Ascending aorta (tissue), 2 donors: ENCODE data around the gene HDHD5. TPM values are rescaled to one million over a fixed set of nuclear protein-coding genes. Genes with fewer than 3 reads are reported as not detected.
A peak's percentile ranks its signal among the peaks of the same experiment; 100 is the strongest.

Source experiments
- DNase-seq, 2 donors: peaks; one replicate each; pipeline ENCODE4 v3.0.0-alpha.2; 2019; ENCODE audit warnings: low spot score in 2 of 2
- H3K27ac ChIP-seq, 2 donors: fragments of 200-600 bp; sonication (generic); one replicate each; pipeline ENCODE4 v1.5.1; 2016 to 2017; ENCODE audit warnings: mild to moderate bottlenecking in 1 of 2
- H3K27me3 ChIP-seq: fragments of 200-600 bp; sonication (generic); one replicate; pipeline ENCODE4 v1.5.1; 2017
- H3K36me3 ChIP-seq, 2 donors: fragments of 200-600 bp; sonication (generic); one replicate each; pipeline ENCODE4 v1.5.1; 2016
- H3K4me1 ChIP-seq, 2 donors: fragments of 200-600 bp; sonication (generic); one replicate each; pipeline ENCODE4 v1.5.1; 2016 to 2017; ENCODE audit warnings: mild to moderate bottlenecking in 1 of 2
- H3K4me3 ChIP-seq, 2 donors: fragments of 200-600 bp; sonication (generic); one replicate each; pipeline ENCODE4 v1.5.1; 2016 to 2017; ENCODE audit warnings: mild to moderate bottlenecking in 1 of 2
- H3K9me3 ChIP-seq, 2 donors: fragments of 200-600 bp; sonication (generic); one replicate each; pipeline ENCODE4 v1.5.1; 2016
- intact Hi-C: fragments of 100-400 bp; cut with DNase I; formaldehyde crosslinking; loops from one replicate; pipeline ENCODE4 v1.15.1; 2023
- total RNA-seq: library from RNA; depleted of rRNA; stranded (reverse); fragments of >200 nt; gene quantifications from one replicate; pipeline ENCODE4 v1.1.0, GENCODE V29; 2016
- TF ChIP-seq, protein P1 (sequence below), 3 experiments: fragments of 200-600 bp in 2 of 3; fragments of 450-650 bp in 1 of 3; sonication (generic) in 2 of 3; IDR thresholded peaks; one replicate each; pipeline ENCODE4 v1.5.1; 2016 to 2019; ENCODE audit warnings: antibody characterized with exemption in 3 of 3, mild to moderate bottlenecking in 1 of 3, moderate library complexity in 1 of 3

Gene HDHD5
- total RNA-seq, 1 donor from 2014 or later: 55.8 TPM

DNA sequence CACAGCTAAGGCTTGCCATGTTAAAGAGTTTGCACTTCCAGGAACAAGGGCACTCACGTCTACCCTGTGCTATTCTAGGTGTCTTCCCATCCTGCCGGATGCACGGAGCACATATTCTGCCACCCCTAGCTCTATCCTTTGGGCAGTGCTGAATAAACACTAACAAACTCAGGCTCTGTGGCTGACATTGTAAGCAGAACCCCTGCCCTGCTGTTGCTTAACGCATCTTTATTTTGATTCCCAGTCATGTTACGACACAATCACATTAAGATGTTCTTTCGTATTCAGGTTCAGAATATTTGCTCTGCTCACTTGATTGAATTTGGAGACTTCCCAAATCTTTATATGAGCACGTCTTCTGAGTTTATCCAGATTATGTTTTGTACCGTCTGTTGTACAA, 3.7 kb upstream of the HDHD5 start:
- TF ChIP-seq, protein P1, sequence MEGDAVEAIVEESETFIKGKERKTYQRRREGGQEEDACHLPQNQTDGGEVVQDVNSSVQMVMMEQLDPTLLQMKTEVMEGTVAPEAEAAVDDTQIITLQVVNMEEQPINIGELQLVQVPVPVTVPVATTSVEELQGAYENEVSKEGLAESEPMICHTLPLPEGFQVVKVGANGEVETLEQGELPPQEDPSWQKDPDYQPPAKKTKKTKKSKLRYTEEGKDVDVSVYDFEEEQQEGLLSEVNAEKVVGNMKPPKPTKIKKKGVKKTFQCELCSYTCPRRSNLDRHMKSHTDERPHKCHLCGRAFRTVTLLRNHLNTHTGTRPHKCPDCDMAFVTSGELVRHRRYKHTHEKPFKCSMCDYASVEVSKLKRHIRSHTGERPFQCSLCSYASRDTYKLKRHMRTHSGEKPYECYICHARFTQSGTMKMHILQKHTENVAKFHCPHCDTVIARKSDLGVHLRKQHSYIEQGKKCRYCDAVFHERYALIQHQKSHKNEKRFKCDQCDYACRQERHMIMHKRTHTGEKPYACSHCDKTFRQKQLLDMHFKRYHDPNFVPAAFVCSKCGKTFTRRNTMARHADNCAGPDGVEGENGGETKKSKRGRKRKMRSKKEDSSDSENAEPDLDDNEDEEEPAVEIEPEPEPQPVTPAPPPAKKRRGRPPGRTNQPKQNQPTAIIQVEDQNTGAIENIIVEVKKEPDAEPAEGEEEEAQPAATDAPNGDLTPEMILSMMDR (IDR thresholded peaks at IDR 0.05): no peak
- H3K27me3 ChIP-seq: no peaks in the 10 kb centered on the region
- no peak overlapping the region for H3K27ac ChIP-seq
- no peaks in the 10 kb centered on the region for H3K9me3 ChIP-seq
- intact Hi-C loops: no loop called here
- no peaks in the 10 kb centered on the region for H3K36me3 ChIP-seq
- peaks cover 5 to 18% of the 10 kb centered on the region in 2 donors for H3K4me1 ChIP-seq
- no peak overlapping the region for H3K4me3 ChIP-seq
- no peak for DNase-seq

DNA sequence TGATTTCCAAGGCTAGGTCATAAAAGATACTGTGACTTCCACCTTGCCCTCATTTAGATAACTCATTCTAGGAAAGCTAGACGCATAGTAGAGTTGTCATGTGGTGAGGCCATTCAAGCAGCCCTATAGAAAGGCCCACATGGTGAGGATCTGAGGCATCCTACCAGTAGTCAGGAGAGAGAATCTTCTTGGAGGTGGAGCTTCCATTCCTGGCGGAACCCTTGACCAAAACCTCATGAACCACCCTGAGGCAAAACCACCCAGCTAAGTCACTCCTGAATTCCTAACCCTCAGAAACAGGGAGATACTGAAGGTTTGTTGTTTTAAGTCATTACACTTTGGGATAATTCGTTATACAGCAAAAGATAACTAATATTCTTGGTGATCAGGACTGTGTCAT, 2.9 kb upstream of the HDHD5 start:
- no peaks in the 10 kb centered on the region for H3K36me3 ChIP-seq
- DNase-seq: no peak
- no peak overlapping the region for H3K27ac ChIP-seq
- intact Hi-C loops: no loop called here
- TF ChIP-seq, protein P1 (IDR thresholded peaks at IDR 0.05): no peak
- no peaks in the 10 kb centered on the region for H3K9me3 ChIP-seq
- peaks cover 9 to 20% of the 10 kb centered on the region in 2 donors for H3K4me1 ChIP-seq
- H3K27me3 ChIP-seq: no peaks in the 10 kb centered on the region
- H3K4me3 ChIP-seq: no peak overlapping the region

DNA sequence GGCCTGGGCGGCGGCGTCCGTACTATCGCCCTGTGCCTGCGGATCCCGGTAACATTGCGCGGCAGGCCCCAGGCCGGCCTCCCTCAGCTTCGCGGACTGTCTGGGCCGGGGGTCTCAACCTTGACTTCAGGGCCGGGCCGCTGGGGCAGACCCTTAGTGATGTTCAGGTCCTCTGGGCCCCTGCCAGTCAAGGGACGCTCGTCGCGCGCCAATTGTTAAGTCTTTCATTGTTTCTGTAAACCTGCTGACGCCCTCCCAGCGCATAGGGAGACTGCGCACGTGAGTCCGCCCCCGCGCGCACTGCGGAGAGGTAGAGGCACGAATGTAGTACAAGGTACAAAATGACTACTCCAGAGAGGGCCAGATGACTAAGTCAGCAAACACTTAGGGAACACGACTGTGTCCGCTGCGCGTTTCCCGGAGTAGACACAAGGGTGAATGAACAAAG, 451 bp upstream of the HDHD5 start:
- Histone ChIP-seq H3K36me3 (no peaks in the 10 kb centered on the region), H3K4me1 (peaks cover 9 to 20% of the 10 kb centered on the region in 2 donors), H3K4me3 (peak overlapping the region; percentile 73 to 81), H3K27ac (peak overlapping the region; percentile 90), H3K9me3 (no peaks in the 10 kb centered on the region), H3K27me3 (no peaks in the 10 kb centered on the region)
- intact Hi-C loops: loop anchor here (1.0 to 5.0 kb wide), 3 partner anchors 12 to 478 kb away; partner anchors contain the start of gene BCL2L13
- TF ChIP-seq, protein P1 (IDR thresholded peaks at IDR 0.05): no peak
- peak in 1 of 2 donors; percentile 76 for DNase-seq

DNA sequence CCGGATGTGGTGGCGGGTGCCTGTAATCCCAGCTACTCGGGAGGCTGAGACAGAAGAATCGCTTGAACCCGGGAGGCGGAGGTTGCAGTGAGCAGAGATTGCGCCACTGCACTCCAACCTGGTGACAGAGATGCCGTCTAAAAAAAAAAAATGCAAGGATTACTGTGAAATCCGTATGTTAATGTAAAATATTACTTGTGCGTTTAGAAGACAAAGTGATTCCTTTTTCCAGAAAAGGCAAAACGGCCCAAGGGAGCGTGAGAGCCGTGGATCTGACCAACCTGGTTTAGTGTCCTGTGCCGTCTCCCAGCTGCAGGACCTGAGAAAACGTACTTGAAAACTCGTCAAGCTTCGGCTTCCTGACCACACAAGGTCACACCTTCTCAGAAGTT, 905 bp downstream of the HDHD5 start:
- TF ChIP-seq, protein P1 (IDR thresholded peaks at IDR 0.05): no peak
- Histone ChIP-seq H3K9me3 (no peaks in the 10 kb centered on the region), H3K4me1 (peaks cover 9 to 20% of the 10 kb centered on the region in 2 donors), H3K27ac (peak overlapping the region; percentile 90), H3K36me3 (no peaks in the 10 kb centered on the region), H3K27me3 (no peaks in the 10 kb centered on the region), H3K4me3 (peak overlapping the region; percentile 73 to 81)
- intact Hi-C loops: loop anchor here (5.0 kb wide), 1 partner anchor 479 kb away; the partner anchor contains the start of gene BCL2L13
- no peak for DNase-seq

DNA sequence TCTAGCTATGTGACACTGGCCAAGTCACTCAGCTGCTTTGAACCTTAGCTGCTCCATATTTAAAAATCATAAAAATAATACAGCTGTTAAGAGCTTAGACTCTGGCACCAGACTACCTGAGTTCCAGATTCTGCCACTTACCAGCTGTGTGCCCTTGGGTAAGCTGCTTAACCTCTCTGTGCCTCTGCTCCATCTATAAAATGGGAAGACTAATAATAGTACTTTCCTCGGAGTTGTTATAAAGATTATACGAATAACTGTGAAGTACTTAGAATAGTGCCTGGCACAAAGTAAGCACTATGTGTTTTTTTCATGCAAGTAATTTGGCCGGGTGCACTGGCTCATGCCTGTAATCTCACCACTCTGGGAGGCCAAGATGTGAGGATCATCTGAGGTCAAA, 1.4 kb downstream of the HDHD5 start:
- no peaks in the 10 kb centered on the region for H3K36me3 ChIP-seq
- DNase-seq: no peak
- H3K4me3 ChIP-seq: peak overlapping the region; percentile 73 to 81
- intact Hi-C loops: loop anchor here (5.0 kb wide), 1 partner anchor 480 kb away; the partner anchor contains the start of gene BCL2L13
- H3K27ac ChIP-seq: no peak overlapping the region
- H3K9me3 ChIP-seq: no peaks in the 10 kb centered on the region
- no peaks in the 10 kb centered on the region for H3K27me3 ChIP-seq
- peaks cover 9 to 20% of the 10 kb centered on the region in 2 donors for H3K4me1 ChIP-seq
- TF ChIP-seq, protein P1 (IDR thresholded peaks at IDR 0.05): no peak
